ENCODE results near the gene SFT2D3.
"Not testable (repeated sequence)": the region's sequence is repeated elsewhere in the genome, so short reads cannot be mapped to it uniquely, and the experiment has no call there.

Gene SFT2D3

GRCh38 chr2:127743477-127744026 is 42.3 kb downstream of the SFT2D3 start:
- no peak for DNase-seq (ENCODE audit: low read depth in 2 of 2)

GRCh38 chr2:127747621-127748020 is 46.3 kb downstream of the SFT2D3 start:
- no peak for DNase-seq (ENCODE audit: low read depth in 2 of 2)

- not testable (repeated sequence) for DNase-seq (ENCODE audit: low read depth in 2 of 2)
Observed at GRCh38 chr2:127749537-127749936, 48.2 kb downstream of the SFT2D3 start.

DNA sequence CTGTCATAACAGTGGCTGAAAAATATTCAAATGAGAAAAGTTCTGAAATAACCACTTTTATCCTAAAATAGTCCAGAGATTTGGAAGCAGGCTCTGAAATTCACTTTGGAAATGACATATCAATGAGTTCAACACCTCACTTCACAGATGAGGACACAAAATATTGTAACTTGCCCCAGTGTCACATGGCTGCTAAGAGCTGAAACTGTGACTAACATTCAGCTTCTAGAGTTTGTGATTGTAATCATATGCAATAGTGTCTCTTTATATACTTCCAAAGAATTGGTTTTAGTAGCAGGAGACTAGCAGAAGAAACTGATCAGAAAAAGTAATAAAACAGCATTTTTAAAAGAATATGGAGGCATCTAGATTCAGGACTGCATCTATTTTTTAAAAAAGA is 52.1 kb downstream of the SFT2D3 start:
- DNase-seq (ENCODE audit: low read depth in 2 of 2): no peak

DNA sequence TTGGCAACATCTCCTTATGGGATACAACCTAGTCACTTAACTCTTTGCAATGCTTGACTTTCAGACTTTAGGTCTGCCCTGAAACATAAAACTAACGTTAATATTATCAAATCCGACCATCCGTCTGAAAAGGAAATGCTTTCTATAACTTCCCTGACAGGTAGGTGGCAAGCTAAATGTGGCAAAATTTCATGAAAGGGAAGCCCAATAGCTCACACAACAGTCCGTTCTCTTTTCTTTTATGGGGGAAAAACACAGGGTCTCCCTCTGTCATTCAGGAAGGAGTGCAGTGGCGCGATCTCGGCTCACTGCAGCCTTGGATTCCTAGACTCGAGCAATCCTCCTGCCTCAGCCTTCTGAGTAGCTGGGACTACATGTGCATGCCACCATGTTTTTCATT is 52.9 kb downstream of the SFT2D3 start:
- DNase-seq (ENCODE audit: low read depth in 2 of 2): no peak

All from stimulated activated CD4-positive, alpha-beta T cell treated with anti-CD3 and anti-CD28 coated beads, Interleukin-12 subunit alpha, Interleukin-12 subunit beta, amount 100 ng/mL, for 24 hours (primary cell).